OCI-LY3 (cell line): ENCODE data around the gene MTUS2.

Experiments used
- CTCF ChIP-seq: fragments of 200-600, 300-600 bp; sonication (generic); IDR thresholded peaks from 2 replicates; pipeline ENCODE4 v1.5.1; 2014; ENCODE audit warnings: antibody characterized with exemption, low read length, low read depth
- EZH2phosphoT487 ChIP-seq: fragments of 200-600 bp; shearing (Covaris generic); IDR thresholded peaks from 2 replicates; pipeline ENCODE4 v1.6.1; 2018; ENCODE audit warnings: antibody characterized with exemption, mixed run types, low read depth

GRCh38 chr13:28830580-28830979 is 10.4 kb downstream of the MTUS2 start:
- no peak for TF ChIP-seq CTCF
- no peak for TF ChIP-seq EZH2phosphoT487
